Inferior parietal cortex (tissue), 1 donor: ENCODE measurements around the gene RPAP3.

Source experiments
- DNase-seq: peaks from one replicate; pipeline ENCODE4 v3.0.0-alpha.2; 2016; ENCODE audit errors: extremely low spot score

The RPAP3 gene

DNA sequence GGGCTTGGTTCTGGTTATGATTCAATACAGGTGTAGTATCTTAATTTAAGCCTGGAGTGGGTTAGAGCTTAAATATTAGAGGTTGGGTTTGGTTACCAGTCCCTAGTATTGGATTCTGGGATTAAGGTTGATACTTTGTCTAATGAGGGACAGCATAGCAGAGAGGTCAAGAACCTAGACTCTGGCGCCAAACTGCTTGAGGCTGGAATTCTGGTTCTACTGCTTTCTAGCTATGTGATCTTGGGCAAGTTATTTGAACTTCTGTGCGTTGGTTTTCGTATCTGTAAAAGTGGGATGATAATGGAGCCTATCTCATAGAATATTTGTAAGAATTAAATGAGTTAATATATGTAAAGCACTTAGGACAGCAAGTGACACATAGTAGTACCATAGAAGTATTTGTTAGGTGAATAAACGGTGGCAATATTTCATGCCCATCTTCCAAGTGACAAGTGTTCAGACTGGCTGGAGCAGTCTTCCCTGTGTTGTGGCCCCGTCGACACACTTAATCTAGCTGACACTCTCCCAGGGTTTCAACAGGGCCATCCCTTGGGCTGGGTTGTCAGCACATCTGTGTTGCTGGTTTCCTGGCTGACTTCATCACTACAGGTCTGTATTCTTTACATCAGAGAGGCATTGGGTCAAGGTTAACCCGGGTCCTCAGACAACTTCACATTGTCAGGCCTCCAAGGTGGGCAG lies 16.5 kb upstream of the RPAP3 start:
- no peak for DNase-seq

- DNase-seq = no peak
These were observed 15.7 kb upstream of the RPAP3 start for GRCh38 chr12:47721431-47721973.

DNA sequence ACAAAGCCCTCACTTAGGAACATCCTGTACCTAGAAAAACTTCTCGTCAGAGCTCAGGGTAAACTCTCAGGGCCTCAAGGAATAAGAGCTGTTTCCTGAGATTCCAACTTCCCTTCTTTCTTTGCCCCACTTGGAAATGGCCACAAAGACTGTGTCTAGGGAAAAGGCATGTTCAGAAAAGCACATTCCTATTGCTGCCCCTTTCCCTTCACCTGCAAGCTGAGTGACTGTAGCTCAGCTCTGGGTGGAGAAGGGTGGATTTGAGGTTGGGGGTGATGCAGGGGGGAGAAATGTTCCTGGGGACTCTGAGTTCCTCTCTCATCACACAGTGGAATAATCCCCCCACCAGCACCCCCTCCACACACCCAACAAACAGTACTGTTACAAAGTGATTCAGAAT lies 12.7 kb upstream of the RPAP3 start:
- no peak for DNase-seq

DNA sequence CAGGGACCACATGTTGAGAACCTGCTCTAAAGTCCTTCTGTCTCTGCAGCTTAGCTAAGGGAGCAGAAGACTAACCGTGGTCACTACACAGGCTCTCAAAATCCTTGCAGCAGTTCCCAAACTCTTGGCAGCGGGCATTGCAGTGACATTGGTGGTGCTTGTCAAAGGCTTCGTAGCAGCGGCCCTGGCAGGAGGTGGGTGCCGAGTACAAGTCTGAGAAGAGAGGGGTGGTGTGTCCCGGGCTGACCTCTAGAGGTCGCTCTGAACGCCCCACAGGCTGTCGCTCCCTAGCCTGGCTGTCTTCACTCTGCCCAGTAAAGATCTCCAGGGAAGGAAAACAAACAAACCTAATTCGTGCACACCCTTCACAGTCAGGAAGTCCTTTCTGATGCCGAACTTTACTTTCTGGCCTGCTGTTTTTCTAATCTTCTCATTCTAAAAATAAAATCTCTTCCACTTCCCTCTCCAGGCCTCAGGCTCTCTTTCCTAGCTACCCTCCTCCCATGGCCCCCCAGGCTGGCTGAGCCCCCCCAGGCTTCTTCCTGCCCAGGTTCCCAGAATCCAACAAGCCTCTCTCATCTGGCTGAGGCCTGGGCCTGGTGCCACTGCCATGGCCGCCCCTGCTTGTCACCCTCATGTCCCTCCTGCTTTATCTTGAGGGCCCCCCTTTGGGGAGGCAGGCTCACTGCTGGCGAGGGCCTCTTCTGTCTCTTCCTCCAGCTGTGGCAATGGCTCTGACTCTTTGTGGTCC lies 11.8 kb upstream of the RPAP3 start:
- DNase-seq = peak; percentile 78

- DNase-seq = no peak
These were observed 11.2 kb upstream of the RPAP3 start for GRCh38 chr12:47717046-47717442.

DNA sequence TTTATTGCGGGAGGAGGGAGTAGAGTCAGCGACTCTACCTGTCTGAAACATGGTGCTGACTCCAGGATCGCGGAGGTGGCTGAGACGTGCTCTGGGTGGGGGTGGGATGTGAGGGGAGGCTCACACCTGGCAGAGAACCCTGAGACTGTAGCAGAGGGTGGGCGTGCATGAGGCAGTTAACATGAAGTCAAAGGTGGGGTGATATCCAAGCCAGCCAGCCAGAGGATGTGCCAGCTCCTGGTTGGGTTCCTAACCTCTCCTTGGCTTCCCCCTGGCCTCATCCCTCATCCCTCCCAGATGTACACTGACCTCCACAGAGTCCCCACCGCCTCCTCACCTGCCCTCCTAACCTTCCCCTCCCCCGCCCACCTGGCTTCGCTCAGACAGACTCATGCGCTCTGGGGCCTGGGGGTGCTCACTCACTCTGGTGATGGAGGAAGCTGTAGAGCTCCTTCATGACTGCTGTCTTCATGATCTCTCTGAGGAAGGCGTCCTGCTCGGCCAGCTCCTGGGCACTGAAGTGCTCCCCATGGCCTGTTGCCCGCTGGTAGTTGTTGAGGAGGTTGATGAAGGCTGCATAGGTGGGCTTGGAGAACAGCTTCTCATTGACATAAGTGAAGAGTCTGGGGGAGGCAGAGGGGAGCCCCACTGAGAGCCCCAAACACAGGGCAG lies 10.2 kb upstream of the RPAP3 start:
- DNase-seq = no peak

DNA sequence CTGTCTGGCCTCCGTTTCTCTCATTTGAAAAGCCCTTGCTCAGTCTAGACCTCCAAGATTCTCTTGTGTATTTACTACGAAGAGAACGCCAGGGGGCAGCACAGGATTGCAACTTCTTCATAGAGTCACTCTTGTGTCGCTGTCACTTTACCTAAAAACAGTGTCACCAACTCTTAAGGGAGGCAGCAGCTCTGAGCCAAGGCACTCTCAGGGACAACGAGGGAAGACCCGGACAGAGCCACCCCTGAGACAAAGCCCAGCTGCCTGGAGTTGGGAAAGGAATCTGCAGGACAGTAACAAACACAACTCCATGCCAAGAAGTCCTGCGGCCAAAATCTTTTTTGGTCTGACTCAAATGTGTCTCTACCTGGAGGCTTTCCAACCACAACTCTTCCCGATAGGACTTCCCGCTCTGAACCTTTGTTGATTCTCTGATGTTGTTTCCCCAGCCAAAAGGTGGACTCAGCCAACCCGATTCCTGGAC lies 9.6 kb upstream of the RPAP3 start:
- peak; percentile 96 for DNase-seq

DNA sequence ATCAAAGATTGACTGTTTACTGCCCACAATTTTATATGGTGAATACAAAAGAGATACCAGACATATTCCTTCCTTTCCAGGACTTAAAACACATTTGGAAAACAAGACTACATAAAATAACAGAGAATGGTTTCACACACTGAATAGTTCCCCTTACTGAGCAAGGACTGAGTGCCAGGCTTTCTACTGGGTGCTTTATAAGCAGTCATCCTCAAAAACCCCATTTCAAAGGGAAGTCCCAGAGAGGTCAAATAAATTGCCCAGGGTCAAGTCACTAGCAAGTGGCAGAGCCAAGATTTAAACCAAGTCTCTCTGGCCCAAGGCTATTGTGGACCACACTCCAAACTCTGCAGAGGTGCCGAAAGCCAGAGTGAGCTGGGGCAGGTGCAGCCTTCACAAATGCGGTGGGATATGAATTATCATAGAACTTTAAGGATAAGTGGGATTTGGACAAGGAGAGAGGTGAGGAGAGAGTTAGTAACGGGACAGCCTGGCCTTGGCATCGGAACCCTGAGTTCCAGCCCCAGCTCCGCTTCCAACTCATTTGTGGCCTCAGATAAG lies 9.1 kb upstream of the RPAP3 start:
- DNase-seq = no peak

GRCh38 chr12:47712171-47712570 lies 6.3 kb upstream of the RPAP3 start:
- no peak for DNase-seq

- no peak for DNase-seq
These were observed 5.6 kb upstream of the RPAP3 start for GRCh38 chr12:47711448-47711847.

GRCh38 chr12:47710278-47710677 lies 4.4 kb upstream of the RPAP3 start:
- no peak for DNase-seq

DNA sequence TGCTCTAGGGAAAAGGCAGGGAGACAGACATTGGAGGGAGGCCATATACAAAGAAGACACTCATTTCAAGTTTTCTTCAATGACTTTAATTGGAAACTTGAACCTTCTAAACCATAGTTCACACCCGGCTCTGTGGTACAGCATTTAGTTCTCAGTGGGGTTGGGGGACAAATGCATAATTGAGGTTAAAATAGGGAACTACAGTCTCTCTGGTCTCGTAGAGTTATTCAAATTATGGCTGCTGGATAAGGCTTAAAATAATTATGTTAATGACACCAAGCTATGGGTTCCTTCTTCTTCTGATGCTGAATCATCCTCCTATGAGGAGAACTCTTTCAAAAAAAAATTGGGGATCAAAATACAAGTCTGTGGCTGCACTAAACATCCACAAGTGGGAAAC lies 3.8 kb upstream of the RPAP3 start:
- DNase-seq = no peak

- DNase-seq = no peak
These were observed 3.4 kb upstream of the RPAP3 start for GRCh38 chr12:47709237-47709636.

DNA sequence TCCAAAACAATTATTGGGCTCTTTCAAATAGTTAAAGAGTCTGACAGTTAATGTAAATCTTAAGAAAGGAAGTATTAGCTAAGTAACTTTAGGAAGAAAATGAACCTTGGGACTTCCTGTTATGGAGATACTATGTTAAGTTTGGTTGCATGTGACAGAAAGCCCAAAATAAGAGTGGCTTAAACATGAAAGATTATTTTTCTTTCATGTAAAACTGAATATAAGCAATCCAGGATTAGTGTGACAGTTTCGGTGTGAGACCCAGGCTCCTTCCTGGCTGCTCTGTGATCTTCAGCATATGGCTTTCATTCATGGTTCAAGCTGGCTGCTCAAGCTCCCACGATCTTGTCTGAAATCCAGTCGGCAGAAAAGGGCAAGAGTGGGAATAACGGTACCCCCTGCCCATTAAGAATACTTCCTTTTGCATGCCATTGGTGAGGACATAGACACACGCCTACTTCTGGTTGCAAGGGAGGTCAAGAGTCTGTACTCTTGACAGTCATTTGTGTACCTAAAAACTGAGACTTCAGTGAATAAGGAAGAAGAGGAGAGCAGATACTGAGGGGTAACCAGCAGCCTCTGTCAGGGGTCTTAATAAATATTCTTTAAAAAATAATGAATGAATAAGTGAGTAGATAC lies 2.2 kb upstream of the RPAP3 start:
- DNase-seq = no peak

GRCh38 chr12:47707355-47707754 lies 1.5 kb upstream of the RPAP3 start:
- DNase-seq = no peak

GRCh38 chr12:47705229-47705565 lies 633 bp downstream of the RPAP3 start:
- no peak for DNase-seq

GRCh38 chr12:47704719-47705118 lies 1.1 kb downstream of the RPAP3 start:
- no peak for DNase-seq

DNA sequence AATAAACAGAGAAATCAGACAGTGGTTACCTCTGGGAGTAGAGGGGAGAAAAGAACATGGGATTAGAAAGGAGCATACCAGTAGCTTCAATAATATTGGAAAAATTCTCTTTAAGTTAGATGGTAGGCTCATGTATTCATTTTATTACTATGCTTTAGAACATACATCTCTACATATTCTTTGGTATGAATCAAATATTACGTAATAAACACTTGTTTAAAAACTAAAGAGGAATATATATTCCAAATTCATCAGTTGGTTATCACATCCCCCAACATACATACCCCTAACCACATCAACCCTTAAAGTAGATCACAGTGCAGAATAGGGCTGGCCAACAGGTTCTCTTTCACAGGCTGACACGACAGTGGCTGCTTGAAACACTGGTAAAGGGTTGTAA lies 5.6 kb downstream of the RPAP3 start:
- DNase-seq = no peak

- no peak for DNase-seq
These were observed 7.2 kb downstream of the RPAP3 start for GRCh38 chr12:47698631-47699030.

GRCh38 chr12:47698055-47698454 lies 7.8 kb downstream of the RPAP3 start:
- no peak for DNase-seq

- DNase-seq = no peak
These were observed 16.6 kb downstream of the RPAP3 start for GRCh38 chr12:47689215-47689614.

DNA sequence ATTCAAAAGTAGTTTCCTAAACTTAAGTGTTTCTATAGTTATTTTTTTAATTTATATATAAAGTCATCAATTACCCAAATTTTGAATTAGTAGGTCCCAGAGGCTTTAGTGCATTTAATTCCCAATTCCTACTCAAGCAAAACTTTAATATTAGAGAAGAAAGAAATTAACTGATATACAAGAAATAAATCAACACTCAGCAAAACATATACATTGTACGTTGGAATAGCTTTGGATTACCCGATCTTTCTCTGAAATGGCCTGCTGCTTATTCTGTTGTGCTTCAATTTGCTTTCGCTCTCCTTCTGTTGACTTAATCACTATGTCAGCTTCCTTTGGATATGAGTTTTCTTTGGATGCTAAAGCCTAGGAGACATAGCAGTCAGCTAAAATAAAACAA lies 18.2 kb downstream of the RPAP3 start:
- DNase-seq = no peak
